SIG-M5 treated with dmso at 0.1 percent for 504 hours (cell line): ENCODE results near the gene CNOT3.

Experiments used
- DNase-seq: peaks from one replicate; lab custom pipeline; 2025; ENCODE audit not compliant: unreplicated experiment; lab: John Stamatoyannopoulos, UW

Gene CNOT3

GRCh38 chr19:54121259-54121658, 16.3 kb upstream of the CNOT3 start:
- no peak for DNase-seq

GRCh38 chr19:54123682-54124081, 13.9 kb upstream of the CNOT3 start:
- DNase-seq = no peak

- no peak for DNase-seq
Measured at GRCh38 chr19:54124393-54124792, 13.2 kb upstream of the CNOT3 start.

- no peak for DNase-seq
Measured at GRCh38 chr19:54125713-54126112, 11.8 kb upstream of the CNOT3 start.

- DNase-seq = no peak
Measured at GRCh38 chr19:54127688-54128440, 9.7 kb upstream of the CNOT3 start.

- no peak for DNase-seq
Measured at GRCh38 chr19:54128441-54128725, 9.2 kb upstream of the CNOT3 start.

- DNase-seq = no peak
Measured at GRCh38 chr19:54128796-54129616, 8.6 kb upstream of the CNOT3 start.

- no peak for DNase-seq
Measured at GRCh38 chr19:54129617-54129996, 8.0 kb upstream of the CNOT3 start.

GRCh38 chr19:54133312-54133956, 4.1 kb upstream of the CNOT3 start:
- DNase-seq = no peak

GRCh38 chr19:54133957-54134590, 3.5 kb upstream of the CNOT3 start:
- no peak for DNase-seq

- no peak for DNase-seq
Measured at GRCh38 chr19:54136086-54136863, 1.3 kb upstream of the CNOT3 start.

- DNase-seq = peak; percentile 100
Measured at GRCh38 chr19:54136864-54137698, 481 bp upstream of the CNOT3 start.

GRCh38 chr19:54138489-54139256, 1.1 kb downstream of the CNOT3 start:
- DNase-seq = no peak

- no peak for DNase-seq
Measured at GRCh38 chr19:54141356-54141755, 3.8 kb downstream of the CNOT3 start.

- DNase-seq = no peak
Measured at GRCh38 chr19:54142166-54142780, 4.7 kb downstream of the CNOT3 start.

GRCh38 chr19:54145541-54146158, 8.1 kb downstream of the CNOT3 start:
- no peak for DNase-seq

GRCh38 chr19:54147676-54148075, 10.1 kb downstream of the CNOT3 start:
- no peak for DNase-seq

GRCh38 chr19:54148158-54148557, 10.6 kb downstream of the CNOT3 start:
- DNase-seq = no peak
